Pancreas (tissue), 10 donors: Measurements from ENCODE around the gene ZNF655. TPM values are rescaled to one million over a fixed set of nuclear protein-coding genes. Genes with fewer than 3 reads are reported as not detected.
A peak's percentile ranks its signal among the peaks of the same experiment; 100 is the strongest.
"Not testable (repeated sequence)": the region's sequence is repeated elsewhere in the genome, so short reads cannot be mapped to it uniquely, and the experiment has no call there.

ENCODE experiments used
- ATAC-seq, 4 donors: fragments of 200-7000 bp; cut with Tn5 transposase; one replicate each; pipeline versions ENCODE4 v1.8.0 to v1.9.1; 2020; ENCODE audit warnings: mild to moderate bottlenecking in 4 of 4, moderate library complexity in 4 of 4
- DNase-seq, 6 donors: peaks; one replicate each; pipeline ENCODE4 v3.0.0-alpha.2; 2020
- FAIRE-seq: peaks from 2 replicates; lab custom pipeline; 2012; peaks lifted over from hg19 to GRCh38; lab: Jason Lieb, UNC
- H3K27ac ChIP-seq, 4 donors: fragments of 200-600 bp; sonication (generic); 1 replicate in 3 of 4; 2 replicates in 1 of 4; pipeline versions ENCODE4 v1.5.0 to v1.8.0; 2020
- H3K27me3 ChIP-seq, 4 donors: fragments of 200-600 bp; one replicate each; pipeline ENCODE4 v1.8.0; 2021
- H3K36me3 ChIP-seq, 3 donors: fragments of 200-600 bp; sonication (generic) in 1 of 3; one replicate each; pipeline versions ENCODE4 v1.5.0 to v1.8.0; 2020 to 2021
- H3K4me1 ChIP-seq, 3 donors: fragments of 200-600 bp; one replicate each; pipeline ENCODE4 v1.8.0; 2021
- H3K4me3 ChIP-seq, 4 donors: fragments of 200-600 bp; sonication (generic) in 2 of 4; one replicate each; pipeline versions ENCODE4 v1.5.0 to v1.8.0; 2020 to 2021
- H3K9me3 ChIP-seq, 4 donors: fragments of 200-600 bp; one replicate each; pipeline ENCODE4 v1.8.0; 2021
- WGBS, 2 donors: extraction: QIAGEN DNeasy Blood & Tissue Kit; methylation state at CpG; one replicate each; pipeline ENCODE4 v1.1.7; 2013; 5-methylcytosine and 5-hydroxymethylcytosine counted together
- intact Hi-C, 3 donors: fragments of 100-400 bp; cut with DNase I; formaldehyde crosslinking; loops; one replicate each; pipeline versions ENCODE4 v1.11.1 to v1.14.2; 2022
- polyA plus RNA-seq, 2 donors: library from polyadenylated mRNA; stranded (reverse); fragments of 200-250 nt; gene quantifications; one replicate each; pipeline ENCODE4 v1.2.3, GENCODE V29; 2013
- total RNA-seq, 6 donors: library from RNA; stranded (reverse); fragmentation: NEBNext Ultra II Directional in 4 of 6; extraction: Animal tissue kit (Norgen Biotek cat#: 25700) in 4 of 6; gene quantifications; one replicate each; pipeline versions ENCODE4 v1.2.1 to v1.2.4, GENCODE V29; 2021 to 2023
- TF ChIP-seq, protein P1 (sequence below), 4 donors: fragments of 200-600 bp; sonication (generic) in 3 of 4; IDR thresholded peaks; one replicate each; pipeline versions ENCODE4 v1.5.0 to v1.8.0; 2021; ENCODE audit warnings: antibody characterized with exemption in 4 of 4
- donor health status: healthy with polysubstance abuse.
- donor health status: DM: no; HTN: no; CAD: no; lungs with moderate emphysema.
- donor health status: DM: no; HTN: no; CAD: no.
- donor health status: control.
- donor health status: control.
- donor health status: Bipolar disorder and iron deficiency.
- donor health status: DM: yes; HTN: yes; CAD: no.
- donor health status: DM: no; HTN: no; CAD: no.
- donor health status: DM: no; HTN: no; CAD: no.
- donor health status: DM: yes; HTN: yes; CAD: no.

The ZNF655 gene
- total and polyA plus RNA-seq, 8 donors, result 23.2 to 45.2 (median 32.1) TPM

DNA sequence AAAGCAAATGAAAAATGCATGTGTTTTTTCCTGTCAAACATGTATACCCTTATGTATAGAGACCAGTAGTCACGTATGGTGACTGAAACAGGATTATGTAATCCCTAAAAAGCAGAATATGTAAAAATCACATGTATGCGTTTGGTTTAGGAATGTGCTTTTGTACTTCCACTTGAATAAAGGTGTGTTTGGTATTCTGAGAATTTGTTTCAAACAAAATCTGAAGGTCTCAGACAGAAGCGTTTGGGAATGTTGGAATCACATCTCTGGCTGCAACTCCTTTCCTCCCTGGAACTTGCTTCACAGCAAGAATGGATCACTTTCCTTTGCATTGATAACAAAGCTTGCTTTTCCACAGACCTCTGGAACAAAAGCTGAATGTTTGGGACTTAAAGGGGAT lies 17.8 kb downstream of the ZNF655 start:
- FAIRE-seq (no peak), ATAC-seq (no peak), DNase-seq (no peak)
- Histone ChIP-seq H3K9me3 (no peaks in the 10 kb centered on the region), H3K4me3 (no peak overlapping the region), H3K27me3 (no peaks in the 10 kb centered on the region), H3K27ac (no peak overlapping the region), H3K4me1 (no peaks in the 10 kb centered on the region), H3K36me3 (peaks cover 0 to 24% (median 8%) of the 10 kb centered on the region in 3 donors)
- TF ChIP-seq, protein P1, sequence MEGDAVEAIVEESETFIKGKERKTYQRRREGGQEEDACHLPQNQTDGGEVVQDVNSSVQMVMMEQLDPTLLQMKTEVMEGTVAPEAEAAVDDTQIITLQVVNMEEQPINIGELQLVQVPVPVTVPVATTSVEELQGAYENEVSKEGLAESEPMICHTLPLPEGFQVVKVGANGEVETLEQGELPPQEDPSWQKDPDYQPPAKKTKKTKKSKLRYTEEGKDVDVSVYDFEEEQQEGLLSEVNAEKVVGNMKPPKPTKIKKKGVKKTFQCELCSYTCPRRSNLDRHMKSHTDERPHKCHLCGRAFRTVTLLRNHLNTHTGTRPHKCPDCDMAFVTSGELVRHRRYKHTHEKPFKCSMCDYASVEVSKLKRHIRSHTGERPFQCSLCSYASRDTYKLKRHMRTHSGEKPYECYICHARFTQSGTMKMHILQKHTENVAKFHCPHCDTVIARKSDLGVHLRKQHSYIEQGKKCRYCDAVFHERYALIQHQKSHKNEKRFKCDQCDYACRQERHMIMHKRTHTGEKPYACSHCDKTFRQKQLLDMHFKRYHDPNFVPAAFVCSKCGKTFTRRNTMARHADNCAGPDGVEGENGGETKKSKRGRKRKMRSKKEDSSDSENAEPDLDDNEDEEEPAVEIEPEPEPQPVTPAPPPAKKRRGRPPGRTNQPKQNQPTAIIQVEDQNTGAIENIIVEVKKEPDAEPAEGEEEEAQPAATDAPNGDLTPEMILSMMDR (IDR thresholded peaks at IDR 0.05), result no peak
- intact Hi-C loops, result no loop called here
- 68 to 82% methylated on average over 3 of the region's 3 CpGs for whole genome bisulfite sequencing, 2 donors

DNA sequence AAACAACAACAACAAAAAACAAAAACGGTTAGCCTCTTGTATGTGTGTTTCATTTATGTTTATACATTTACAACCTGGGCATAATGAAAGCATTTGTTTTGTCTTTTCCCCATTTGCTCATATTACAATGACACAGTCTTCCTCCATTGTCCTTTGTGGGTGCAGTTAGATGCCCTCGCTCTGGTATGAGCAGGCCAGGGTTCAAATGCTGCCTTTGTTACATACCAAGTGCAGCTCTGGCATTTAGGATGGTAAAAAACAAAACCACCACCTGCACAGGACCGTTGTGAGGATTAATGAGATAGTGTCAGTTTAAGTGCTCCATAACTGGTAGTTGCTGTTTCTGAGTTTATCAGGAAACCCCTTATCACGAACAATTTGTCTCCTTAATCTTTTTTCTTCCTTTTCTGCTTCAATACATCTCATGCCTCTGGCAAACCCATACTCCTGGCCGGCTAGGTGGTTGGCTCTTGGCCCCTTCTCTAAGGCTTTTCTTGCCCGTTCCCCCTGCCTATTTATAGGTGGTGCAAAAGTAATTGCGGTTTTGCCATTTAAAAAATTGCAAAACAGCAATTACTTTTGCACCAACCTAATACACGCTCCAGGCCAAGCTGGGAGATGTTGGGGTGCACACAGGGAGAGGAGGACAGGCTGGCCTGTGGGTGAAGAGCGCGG lies 21.0 kb downstream of the ZNF655 start:
- H3K4me1 ChIP-seq, result no peaks in the 10 kb centered on the region
- WGBS, 2 donors, result 28 to 31% methylated on average over 10 of the region's 10 CpGs
- no peaks in the 10 kb centered on the region for H3K9me3 ChIP-seq
- FAIRE-seq (no peak), DNase-seq (no peak), ATAC-seq (no peak)
- H3K4me3 ChIP-seq, result peak overlapping the region in 3 of 4 donors; percentile 34 to 61 (median 50)
- TF ChIP-seq, protein P1 (IDR thresholded peaks at IDR 0.05), result no peak
- no peaks in the 10 kb centered on the region for H3K27me3 ChIP-seq
- H3K27ac ChIP-seq, result no peak overlapping the region
- no peaks in the 10 kb centered on the region for H3K36me3 ChIP-seq
- intact Hi-C loops, result no loop called here

DNA sequence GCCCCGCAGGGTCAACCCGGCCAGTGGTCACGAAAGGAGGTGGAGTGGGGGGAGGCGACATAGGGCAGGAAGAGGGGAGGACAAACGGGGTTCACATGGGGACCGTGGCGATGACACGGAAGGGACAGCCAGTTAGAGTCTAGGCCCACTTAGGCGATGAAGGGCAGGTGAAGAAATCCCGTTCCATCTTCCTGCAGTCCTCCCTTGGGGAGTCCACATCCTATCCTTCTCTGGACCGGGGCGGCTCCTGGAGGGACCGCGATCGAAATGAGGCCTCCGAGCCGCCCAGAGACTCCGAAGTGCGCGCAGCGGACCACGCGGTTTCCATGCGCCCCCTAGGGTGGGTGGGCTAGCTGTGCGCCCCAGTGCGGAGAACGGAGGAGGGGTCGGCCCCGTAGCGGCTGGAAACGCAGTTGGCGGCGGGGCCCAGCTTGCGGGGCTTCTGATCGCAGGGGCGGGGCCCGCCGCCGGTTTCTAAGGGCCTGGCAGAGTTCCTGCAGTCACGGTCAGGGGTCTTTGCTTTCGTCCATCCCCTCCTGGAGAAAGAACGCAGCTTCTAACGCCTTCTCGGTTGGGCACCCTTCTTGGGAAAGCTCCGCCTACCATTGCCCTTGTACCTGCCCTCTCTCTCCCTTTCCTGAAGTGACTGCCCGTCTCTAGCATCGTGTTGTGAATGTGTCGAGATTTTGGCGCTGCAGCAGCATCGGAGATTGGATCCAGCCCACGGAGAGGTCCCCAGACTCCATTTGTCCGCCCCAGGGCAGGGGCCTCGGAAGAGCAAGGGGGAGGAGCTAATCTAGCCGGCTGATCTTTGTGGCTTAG lies 21.7 kb downstream of the ZNF655 start:
- no peak overlapping the region for H3K27ac ChIP-seq
- FAIRE-seq, result no peak

DNA sequence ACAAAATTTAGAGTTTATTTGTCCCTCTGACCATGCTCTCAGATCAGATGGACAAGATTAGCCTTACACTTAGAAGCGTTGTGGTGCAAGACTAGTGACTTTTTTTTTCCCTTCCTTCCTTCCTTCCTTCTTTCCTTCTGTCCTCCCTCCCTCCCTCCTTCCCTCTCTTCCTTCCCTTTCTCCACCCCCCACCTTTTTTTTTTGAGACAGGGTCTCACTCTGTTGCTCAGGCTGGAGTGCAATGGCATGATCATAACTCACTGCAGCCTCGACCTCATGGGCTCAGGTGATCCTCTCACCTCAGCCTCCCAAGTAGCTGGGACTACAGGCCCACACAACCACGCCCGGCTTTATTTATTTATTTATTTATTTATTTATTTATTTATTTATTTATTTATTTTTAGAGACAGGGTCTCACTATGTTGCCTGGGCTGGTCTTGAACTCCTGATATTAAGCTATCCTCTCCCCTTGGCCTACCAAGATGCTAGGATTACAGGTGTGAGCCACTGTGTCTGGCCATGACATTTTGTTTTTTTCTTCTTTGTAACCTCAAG lies 22.4 kb downstream of the ZNF655 start:
- intact Hi-C loops, H3K4me1 ChIP-seq, H3K27ac ChIP-seq, H3K36me3 ChIP-seq, H3K27me3 ChIP-seq, FAIRE-seq, ATAC-seq, DNase-seq, H3K9me3 ChIP-seq: not testable (repeated sequence)
- 50 to 57% methylated on average over 4 of the region's 4 CpGs for WGBS, 2 donors
- H3K4me3 ChIP-seq, result peak overlapping the region in 2 of 4 donors; percentile 50 to 61

More for the DNA sequence above, 21.7 kb downstream of the ZNF655 start:
- TF ChIP-seq, protein P1 (IDR thresholded peaks at IDR 0.05), result no peak
- WGBS, 2 donors, result 0 to 3% methylated on average over 54 of the region's 54 CpGs
- DNase-seq (peak in 5 of 6 donors; percentile 21 to 67 (median 37)), ATAC-seq (peak; percentile 79 to 88 (median 82))
- no peaks in the 10 kb centered on the region for H3K4me1 ChIP-seq
- peak overlapping the region; percentile 34 to 61 (median 52) for H3K4me3 ChIP-seq
- intact Hi-C loops, result no loop called here
- no peaks in the 10 kb centered on the region for H3K36me3 ChIP-seq
- H3K9me3 ChIP-seq, result no peaks in the 10 kb centered on the region
- H3K27me3 ChIP-seq, result no peaks in the 10 kb centered on the region

DNA sequence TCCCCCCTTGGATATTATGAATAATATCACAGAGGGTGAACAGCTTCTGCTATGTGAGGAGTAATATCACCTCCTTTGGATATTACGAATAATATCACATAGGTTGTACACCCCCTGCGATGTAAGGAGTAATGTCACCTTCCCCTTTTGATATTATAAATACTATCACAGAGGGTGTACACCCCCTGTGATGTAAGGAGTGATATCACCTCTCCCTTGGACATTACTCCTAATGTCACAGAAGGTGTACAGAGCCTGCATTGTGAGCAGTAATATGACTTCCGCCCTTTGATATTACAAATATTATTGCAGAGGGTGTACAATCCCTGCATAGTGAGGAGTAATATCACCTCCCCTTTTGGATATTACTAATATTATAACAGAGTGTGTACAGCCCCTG lies 30.4 kb downstream of the ZNF655 start:
- no peak overlapping the region for H3K27ac ChIP-seq

More for the DNA sequence above, 30.4 kb downstream of the ZNF655 start:
- no peak for FAIRE-seq
- no peaks in the 10 kb centered on the region for H3K36me3 ChIP-seq
- DNase-seq, result no peak
- no peaks in the 10 kb centered on the region for H3K4me1 ChIP-seq
- ATAC-seq, result no peak
- intact Hi-C loops, result no loop called here
- no peaks in the 10 kb centered on the region for H3K27me3 ChIP-seq
- H3K4me3 ChIP-seq, result no peak overlapping the region
- TF ChIP-seq, protein P1 (IDR thresholded peaks at IDR 0.05), result no peak
- no peaks in the 10 kb centered on the region for H3K9me3 ChIP-seq
- 77 to 81% methylated on average over 3 of the region's 3 CpGs for WGBS, 2 donors
